ENCODE data around the gene AS3MT.

AS3MT gene

GRCh38 chr10:102834143-102834542 is 35.1 kb upstream of the AS3MT start:
- Histone ChIP-seq H3K27ac (ENCODE audit: extremely low read depth, low read depth, low read length) (no peak overlapping the region), H3K4me1 (ENCODE audit: control insufficient read depth, insufficient read depth, low read length) (peaks cover 6% of the 10 kb centered on the region; the same call in 1 of the 2 replicates), H3K36me3 (ENCODE audit: control insufficient read depth in 2 of 2, insufficient read depth in 1 of 2, low read length in 2 of 2) (no peaks in the 10 kb centered on the region), H3K4me3 (ENCODE audit: low read depth, low read length) (no peak overlapping the region), H3K9me3 (ENCODE audit: control insufficient read depth, insufficient read depth, low read depth, low read length) (no peaks in the 10 kb centered on the region)
- ChIA-PET POLR2A (no interaction called here), CTCF (interaction anchor here (0.6 to 6.2 kb wide), 14 partner anchors 13 to 661 kb away, joined by 3 to 112 read pairs (median 4); partner anchors contain the start of gene CNNM2)
- TF ChIP-seq, protein P1, sequence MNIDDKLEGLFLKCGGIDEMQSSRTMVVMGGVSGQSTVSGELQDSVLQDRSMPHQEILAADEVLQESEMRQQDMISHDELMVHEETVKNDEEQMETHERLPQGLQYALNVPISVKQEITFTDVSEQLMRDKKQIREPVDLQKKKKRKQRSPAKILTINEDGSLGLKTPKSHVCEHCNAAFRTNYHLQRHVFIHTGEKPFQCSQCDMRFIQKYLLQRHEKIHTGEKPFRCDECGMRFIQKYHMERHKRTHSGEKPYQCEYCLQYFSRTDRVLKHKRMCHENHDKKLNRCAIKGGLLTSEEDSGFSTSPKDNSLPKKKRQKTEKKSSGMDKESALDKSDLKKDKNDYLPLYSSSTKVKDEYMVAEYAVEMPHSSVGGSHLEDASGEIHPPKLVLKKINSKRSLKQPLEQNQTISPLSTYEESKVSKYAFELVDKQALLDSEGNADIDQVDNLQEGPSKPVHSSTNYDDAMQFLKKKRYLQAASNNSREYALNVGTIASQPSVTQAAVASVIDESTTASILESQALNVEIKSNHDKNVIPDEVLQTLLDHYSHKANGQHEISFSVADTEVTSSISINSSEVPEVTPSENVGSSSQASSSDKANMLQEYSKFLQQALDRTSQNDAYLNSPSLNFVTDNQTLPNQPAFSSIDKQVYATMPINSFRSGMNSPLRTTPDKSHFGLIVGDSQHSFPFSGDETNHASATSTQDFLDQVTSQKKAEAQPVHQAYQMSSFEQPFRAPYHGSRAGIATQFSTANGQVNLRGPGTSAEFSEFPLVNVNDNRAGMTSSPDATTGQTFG (tag by site-specific recombination; IDR thresholded peaks at IDR 0.05; ENCODE audit: borderline replicate concordance) = no peak
- TF ChIP-seq, protein P2, sequence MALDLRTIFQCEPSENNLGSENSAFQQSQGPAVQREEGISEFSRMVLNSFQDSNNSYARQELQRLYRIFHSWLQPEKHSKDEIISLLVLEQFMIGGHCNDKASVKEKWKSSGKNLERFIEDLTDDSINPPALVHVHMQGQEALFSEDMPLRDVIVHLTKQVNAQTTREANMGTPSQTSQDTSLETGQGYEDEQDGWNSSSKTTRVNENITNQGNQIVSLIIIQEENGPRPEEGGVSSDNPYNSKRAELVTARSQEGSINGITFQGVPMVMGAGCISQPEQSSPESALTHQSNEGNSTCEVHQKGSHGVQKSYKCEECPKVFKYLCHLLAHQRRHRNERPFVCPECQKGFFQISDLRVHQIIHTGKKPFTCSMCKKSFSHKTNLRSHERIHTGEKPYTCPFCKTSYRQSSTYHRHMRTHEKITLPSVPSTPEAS (tag by site-specific recombination; IDR thresholded peaks at IDR 0.05) = no peak
- TF ChIP-seq YY1 (tag by site-specific recombination; IDR thresholded peaks at IDR 0.05) = no peak
- TF ChIP-seq ZBTB17 (tag by site-specific recombination; IDR thresholded peaks at IDR 0.05) = no peak
- TF ChIP-seq ZNF610 (tag by site-specific recombination; IDR thresholded peaks at IDR 0.05; ENCODE audit: borderline replicate concordance) = no peak
- TF ChIP-seq GLIS2 (tag by site-specific recombination; IDR thresholded peaks at IDR 0.05) = no peak
- TF ChIP-seq ZFHX2 (tag by site-specific recombination; conservative IDR thresholded peaks at IDR 0.05) = no peak
- no peak for TF ChIP-seq ZNF76 (tag by site-specific recombination; IDR thresholded peaks at IDR 0.05; ENCODE audit: borderline replicate concordance, low read depth)
- TF ChIP-seq ZNF785 (tag by site-specific recombination; IDR thresholded peaks at IDR 0.05) = no peak
- no peak for TF ChIP-seq ZNF19 (tag by site-specific recombination; IDR thresholded peaks at IDR 0.05; ENCODE audit: low read depth)
- TF ChIP-seq OSR2 (tag by site-specific recombination; IDR thresholded peaks at IDR 0.05) = no peak
- TF ChIP-seq ZNF664 (tag by site-specific recombination; IDR thresholded peaks at IDR 0.05) = no peak
- no peak for TF ChIP-seq ZNF548 (tag by site-specific recombination; IDR thresholded peaks at IDR 0.05)
- no peak for TF ChIP-seq KLF1 (tag by site-specific recombination; IDR thresholded peaks at IDR 0.05)
- no peak for TF ChIP-seq ZNF488 (tag by site-specific recombination; IDR thresholded peaks at IDR 0.05)
- TF ChIP-seq WT1 (tag by site-specific recombination; IDR thresholded peaks at IDR 0.05) = no peak
- TF ChIP-seq ZBTB20 (tag by site-specific recombination; IDR thresholded peaks at IDR 0.05) = no peak

- H3K4me3 ChIP-seq (ENCODE audit: low read depth, low read length) = no peak overlapping the region
- peaks cover 6% of the 10 kb centered on the region; the same call in 1 of the 2 replicates for H3K4me1 ChIP-seq (ENCODE audit: control insufficient read depth, insufficient read depth, low read length)
- H3K27ac ChIP-seq (ENCODE audit: extremely low read depth, low read depth, low read length) = no peak overlapping the region
- H3K36me3 ChIP-seq (ENCODE audit: control insufficient read depth in 2 of 2, insufficient read depth in 1 of 2, low read length in 2 of 2) = no peaks in the 10 kb centered on the region
- no peaks in the 10 kb centered on the region for H3K9me3 ChIP-seq (ENCODE audit: control insufficient read depth, insufficient read depth, low read depth, low read length)
- CTCF ChIA-PET = interaction anchor here (0.5 to 6.2 kb wide), 17 partner anchors 12 to 882 kb away, joined by 3 to 112 read pairs (median 4); partner anchors contain the start of gene CNNM2
- POLR2A ChIA-PET = interaction anchor here (0.6 kb wide), 1 partner anchor 78 kb away, joined by 7 read pairs; no protein-coding TSS in a partner anchor
- 0 out of 2 replicates have a peak, but pooled peaks have one; percentile 24 for TF ChIP-seq KLF9 (tag by site-specific recombination; IDR thresholded peaks at IDR 0.05; ENCODE audit: low read depth)
- TF ChIP-seq, protein P3, sequence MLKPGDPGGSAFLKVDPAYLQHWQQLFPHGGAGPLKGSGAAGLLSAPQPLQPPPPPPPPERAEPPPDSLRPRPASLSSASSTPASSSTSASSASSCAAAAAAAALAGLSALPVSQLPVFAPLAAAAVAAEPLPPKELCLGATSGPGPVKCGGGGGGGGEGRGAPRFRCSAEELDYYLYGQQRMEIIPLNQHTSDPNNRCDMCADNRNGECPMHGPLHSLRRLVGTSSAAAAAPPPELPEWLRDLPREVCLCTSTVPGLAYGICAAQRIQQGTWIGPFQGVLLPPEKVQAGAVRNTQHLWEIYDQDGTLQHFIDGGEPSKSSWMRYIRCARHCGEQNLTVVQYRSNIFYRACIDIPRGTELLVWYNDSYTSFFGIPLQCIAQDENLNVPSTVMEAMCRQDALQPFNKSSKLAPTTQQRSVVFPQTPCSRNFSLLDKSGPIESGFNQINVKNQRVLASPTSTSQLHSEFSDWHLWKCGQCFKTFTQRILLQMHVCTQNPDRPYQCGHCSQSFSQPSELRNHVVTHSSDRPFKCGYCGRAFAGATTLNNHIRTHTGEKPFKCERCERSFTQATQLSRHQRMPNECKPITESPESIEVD (tag by site-specific recombination; IDR thresholded peaks at IDR 0.05) = no peak
- TF ChIP-seq SCRT2 (tag by site-specific recombination; IDR thresholded peaks at IDR 0.05) = peak; percentile 84
- TF ChIP-seq KLF10 (tag by site-specific recombination; IDR thresholded peaks at IDR 0.05) = no peak
- TF ChIP-seq ZNF2 (tag by site-specific recombination; IDR thresholded peaks at IDR 0.05) = 0 out of 2 replicates have a peak, but pooled peaks have one; percentile 33
- 0 out of 2 replicates have a peak, but pooled peaks have one; percentile 36 for TF ChIP-seq SCRT1 (tag by site-specific recombination; IDR thresholded peaks at IDR 0.05; ENCODE audit: borderline replicate concordance)
- TF ChIP-seq ZNF423 (tag by site-specific recombination; IDR thresholded peaks at IDR 0.05) = no peak
- TF ChIP-seq ZNF600 (tag by site-specific recombination; IDR thresholded peaks at IDR 0.05) = peak; percentile 71; the same call in 1 of the 2 replicates
- TF ChIP-seq PATZ1 (tag by site-specific recombination; IDR thresholded peaks at IDR 0.05) = peak; percentile 60; the same call in 1 of the 2 replicates
- TF ChIP-seq GLIS1 (tag by site-specific recombination; IDR thresholded peaks at IDR 0.05) = peak; percentile 30; the same call in 1 of the 2 replicates
- TF ChIP-seq HOXD13 (CRISPR knock-in tag; IDR thresholded peaks at IDR 0.05; ENCODE audit: borderline replicate concordance) = no peak
- TF ChIP-seq ZNF623 (tag by site-specific recombination; IDR thresholded peaks at IDR 0.05) = no peak
Measured at GRCh38 chr10:102835007-102835482, 34.2 kb upstream of the AS3MT start.
